Testis (tissue), 2 donors: ENCODE measurements around the gene GSAP.

ENCODE experiments used
- CTCF ChIP-seq, 3 experiments: fragments of 450-650 bp in 2 of 3; fragments of 200-600 bp in 1 of 3; sonication (generic) in 1 of 3; IDR thresholded peaks; one replicate each; pipeline ENCODE4 v1.5.1; 2016 to 2019; ENCODE audit warnings: antibody characterized with exemption in 3 of 3, mild to moderate bottlenecking in 2 of 3, moderate library complexity in 1 of 3
- POLR2A ChIP-seq: fragments of 450-650 bp; IDR thresholded peaks from one replicate; pipeline ENCODE4 v1.6.1; 2017; ENCODE audit warnings: antibody characterized with exemption, mild to moderate bottlenecking, moderate library complexity

GRCh38 chr7:77281780-77282478 is 134.2 kb downstream of the GSAP start:
- TF ChIP-seq CTCF (IDR thresholded peaks at IDR 0.05), result no peak
- no peak for TF ChIP-seq POLR2A
